Large intestine (tissue), 3 donors: ENCODE data around the gene CREB3L1. TPM values are rescaled to one million over a fixed set of nuclear protein-coding genes. Genes with fewer than 3 reads are reported as not detected.
"Not testable (repeated sequence)": the region's sequence is repeated elsewhere in the genome, so short reads cannot be mapped to it uniquely, and the experiment has no call there.

Experiments used
- DNase-seq, 2 donors: peaks; one replicate each; pipeline versions ENCODE4 v3.0.0 to v3.0.0-alpha.2; 2013
- H3K27ac ChIP-seq: one replicate; pipeline ENCODE4 v1.5.1; 2013; ENCODE audit warnings: low read length
- H3K27me3 ChIP-seq: 2 replicates; pipeline ENCODE4 v1.6.1; 2013; ENCODE audit warnings: low read length; ENCODE audit not compliant: control insufficient read depth, insufficient read depth
- H3K36me3 ChIP-seq: 2 replicates; pipeline ENCODE4 v1.6.1; 2013; ENCODE audit warnings: low read length; ENCODE audit not compliant: control insufficient read depth, insufficient read depth
- H3K4me1 ChIP-seq: one replicate; pipeline ENCODE4 v1.6.1; 2013; ENCODE audit warnings: low read length; ENCODE audit not compliant: control insufficient read depth, insufficient read depth
- H3K4me3 ChIP-seq: one replicate; pipeline ENCODE4 v1.5.1; 2013; ENCODE audit warnings: low read length
- H3K9me3 ChIP-seq: one replicate; pipeline ENCODE4 v1.6.1; 2013; ENCODE audit warnings: mild to moderate bottlenecking, low read depth, low read length, moderate library complexity; ENCODE audit not compliant: control insufficient read depth
- WGBS: methylation state at CpG from one replicate; pipeline ENCODE4 v1.1.5; 2013; ENCODE audit warnings: low lambda C conversion rate; ENCODE audit not compliant: insufficient coverage; 5-methylcytosine and 5-hydroxymethylcytosine counted together
- polyA plus RNA-seq: library from polyadenylated mRNA; unstranded; fragments of 120-200 nt; gene quantifications from one replicate; pipeline ENCODE4 v1.2.1, GENCODE V29; 2013

The CREB3L1 gene
- polyA plus RNA-seq, 1 donor = 40.6 TPM

DNA sequence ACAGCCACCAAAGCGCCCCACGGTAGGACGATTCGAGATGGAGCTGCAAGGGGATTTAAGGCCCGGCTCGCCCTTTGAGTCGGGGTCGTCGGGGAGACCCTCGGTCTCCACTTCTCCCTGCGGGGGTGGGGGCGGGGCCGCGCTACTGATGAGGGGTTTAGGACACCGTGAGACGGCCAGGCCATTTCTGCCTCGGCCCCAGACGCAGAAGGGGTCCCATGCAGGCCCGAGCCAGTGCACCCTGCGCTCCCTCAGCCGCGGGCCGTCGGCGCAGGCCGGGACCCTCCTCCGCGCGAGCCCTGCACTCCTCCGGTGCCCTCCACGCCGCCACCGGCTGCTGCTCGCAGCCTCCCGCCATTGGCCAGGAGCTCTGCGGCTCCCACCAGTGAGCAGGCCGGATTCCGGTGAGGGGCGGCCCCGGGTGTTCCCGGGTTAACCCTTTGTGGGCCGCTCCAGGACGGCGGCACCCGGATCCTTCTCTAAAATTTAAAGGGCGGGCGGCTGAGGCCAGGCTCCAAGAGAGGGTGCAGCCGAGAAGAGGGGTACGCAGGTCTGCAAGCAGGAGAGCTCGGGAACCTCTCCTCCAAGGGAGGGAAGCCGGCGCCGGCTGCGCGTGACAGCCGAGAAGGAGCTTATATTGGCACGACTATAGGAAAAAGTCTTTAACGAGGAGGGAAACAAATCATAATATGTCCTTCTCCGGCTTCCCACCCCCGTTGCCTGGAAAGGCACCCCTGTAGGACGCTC, 18.0 kb downstream of the CREB3L1 start:
- peaks cover 42% of the 10 kb centered on the region for H3K4me1 ChIP-seq
- peak in 1 of 2 donors; percentile 79 for DNase-seq
- H3K27me3 ChIP-seq = no peaks in the 10 kb centered on the region
- H3K4me3 ChIP-seq = peak overlapping the region; percentile 51
- H3K27ac ChIP-seq = peak overlapping the region; percentile 38
- no peaks in the 10 kb centered on the region for H3K9me3 ChIP-seq
- peaks cover 22% of the 10 kb centered on the region for H3K36me3 ChIP-seq
- no CpG with 5 or more reads among the region's 61 CpGs for WGBS

- peak overlapping the region; percentile 23 for H3K27ac ChIP-seq
- H3K4me1 ChIP-seq = peaks cover 37% of the 10 kb centered on the region
- peak overlapping the region; percentile 51 for H3K4me3 ChIP-seq
- H3K9me3 ChIP-seq = no peaks in the 10 kb centered on the region
- WGBS = no CpG with 5 or more reads among the region's 18 CpGs
- H3K36me3 ChIP-seq = peaks cover 22% of the 10 kb centered on the region
- DNase-seq = no peak
- no peaks in the 10 kb centered on the region for H3K27me3 ChIP-seq
Measured at GRCh38 chr11:46296059-46296527, 18.6 kb downstream of the CREB3L1 start.

GRCh38 chr11:46296528-46297448, 19.3 kb downstream of the CREB3L1 start:
- no CpG with 5 or more reads among the region's 26 CpGs for WGBS
- peak overlapping the region; percentile 33 for H3K27ac ChIP-seq

GRCh38 chr11:46298699-46299433, 21.4 kb downstream of the CREB3L1 start:
- H3K4me1 ChIP-seq = peaks cover 26% of the 10 kb centered on the region
- no peaks in the 10 kb centered on the region for H3K27me3 ChIP-seq
- WGBS = 83% methylated on average over 2 of the region's 8 CpGs
- no peak overlapping the region for H3K4me3 ChIP-seq
- DNase-seq = no peak
- H3K36me3 ChIP-seq = peaks cover 20% of the 10 kb centered on the region
- H3K9me3 ChIP-seq = no peaks in the 10 kb centered on the region
- H3K27ac ChIP-seq = no peak overlapping the region

More at GRCh38 chr11:46296528-46297448, 19.3 kb downstream of the CREB3L1 start:
- Histone ChIP-seq H3K27me3 (no peaks in the 10 kb centered on the region), H3K9me3 (no peaks in the 10 kb centered on the region), H3K4me1 (peaks cover 30% of the 10 kb centered on the region), H3K4me3 (no peak overlapping the region), H3K36me3 (peaks cover 24% of the 10 kb centered on the region)
- DNase-seq = peak in 1 of 2 donors; percentile 69

DNA sequence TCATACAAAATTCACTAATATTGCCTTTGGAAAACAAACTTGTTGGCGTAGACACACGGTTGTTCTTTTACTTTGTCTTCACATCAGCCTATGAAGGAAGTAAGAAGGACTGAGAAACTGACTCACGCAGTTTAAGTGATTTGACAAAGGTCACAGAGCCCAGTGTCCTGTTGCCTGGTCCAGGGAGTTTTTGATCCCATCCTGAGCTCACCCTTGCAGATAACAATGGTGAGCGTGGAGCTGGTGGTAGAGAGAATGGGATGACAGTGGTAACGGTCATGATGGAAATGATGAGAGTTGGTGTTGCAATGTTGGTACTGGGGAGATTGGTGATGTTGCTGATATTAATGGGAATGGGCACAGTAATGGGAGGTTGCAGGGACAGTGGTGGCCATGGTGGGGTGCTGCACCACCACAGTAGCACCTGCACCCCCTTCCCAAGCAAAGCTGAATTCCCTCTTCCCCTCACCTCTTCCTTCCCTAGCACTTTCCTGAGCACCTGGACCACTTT, 22.0 kb downstream of the CREB3L1 start:
- no peak for DNase-seq
- Histone ChIP-seq H3K4me1 (peaks cover 21% of the 10 kb centered on the region), H3K27me3 (no peaks in the 10 kb centered on the region), H3K4me3 (no peak overlapping the region), H3K27ac (no peak overlapping the region), H3K9me3 (no peaks in the 10 kb centered on the region), H3K36me3 (peaks cover 20% of the 10 kb centered on the region)
- WGBS = 100% methylated on average over 1 of the region's 5 CpGs

DNA sequence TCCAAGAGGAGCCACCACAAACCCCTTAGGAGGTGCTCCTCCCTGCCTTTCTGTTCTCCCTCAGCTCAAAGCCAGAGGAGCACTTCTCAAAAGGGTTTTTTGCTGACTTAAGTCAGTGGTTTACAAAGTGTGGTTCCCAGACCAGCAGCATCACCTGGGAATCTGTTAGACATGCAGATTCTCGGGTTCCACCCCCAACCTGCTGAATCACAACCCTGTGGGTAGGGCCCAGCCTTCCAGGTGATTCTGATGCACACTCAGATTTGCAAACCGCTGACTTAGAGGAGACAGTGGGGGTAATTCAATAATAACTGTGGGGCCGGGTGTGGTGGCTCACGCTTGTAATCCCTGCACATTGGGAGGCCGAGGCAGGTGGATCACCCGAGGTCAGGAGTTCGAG, 22.8 kb downstream of the CREB3L1 start:
- no CpG with 5 or more reads among the region's 7 CpGs for WGBS
- H3K36me3 ChIP-seq = peaks cover 20% of the 10 kb centered on the region
- no peak for DNase-seq
- H3K4me3 ChIP-seq = no peak overlapping the region
- H3K9me3 ChIP-seq = no peaks in the 10 kb centered on the region
- H3K27ac ChIP-seq = no peak overlapping the region
- peaks cover 20% of the 10 kb centered on the region for H3K4me1 ChIP-seq
- H3K27me3 ChIP-seq = no peaks in the 10 kb centered on the region

GRCh38 chr11:46302866-46303265, 25.4 kb downstream of the CREB3L1 start:
- Histone ChIP-seq H3K4me3 (no peak overlapping the region), H3K9me3 (no peaks in the 10 kb centered on the region), H3K4me1 (peaks cover 4% of the 10 kb centered on the region), H3K36me3 (peaks cover 27% of the 10 kb centered on the region), H3K27me3 (no peaks in the 10 kb centered on the region), H3K27ac (no peak overlapping the region)
- WGBS = no CpG with 5 or more reads among the region's 7 CpGs
- no peak for DNase-seq

DNA sequence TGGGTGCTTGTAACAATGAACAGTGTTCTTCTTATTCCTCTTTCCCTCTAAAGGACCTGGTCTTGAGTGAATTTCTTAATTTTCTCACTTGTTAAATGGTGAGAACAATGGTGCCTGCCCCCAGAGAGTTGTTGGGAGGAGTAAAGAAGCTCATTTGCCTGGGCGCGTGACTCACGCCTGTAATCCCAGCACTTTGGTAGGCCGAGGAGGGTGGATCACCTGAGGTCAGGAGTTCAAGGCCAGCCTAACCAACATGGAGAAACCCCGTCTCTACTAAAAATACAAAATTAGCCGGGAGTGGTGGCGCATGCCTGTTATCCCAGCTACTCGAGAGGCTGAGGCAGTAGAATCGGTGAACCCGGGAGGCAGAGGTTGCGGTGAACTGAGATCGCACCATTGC, 26.6 kb downstream of the CREB3L1 start:
- not testable (repeated sequence) for H3K9me3 ChIP-seq, H3K4me3 ChIP-seq, DNase-seq, H3K27me3 ChIP-seq, H3K27ac ChIP-seq, H3K4me1 ChIP-seq
- peaks cover 32% of the 10 kb centered on the region for H3K36me3 ChIP-seq
- no CpG with 5 or more reads among the region's 12 CpGs for WGBS

- WGBS = no CpG with 5 or more reads among the region's 10 CpGs
- DNase-seq = no peak
- H3K27me3 ChIP-seq = no peaks in the 10 kb centered on the region
- H3K4me1 ChIP-seq = peaks cover 4% of the 10 kb centered on the region
- no peak overlapping the region for H3K4me3 ChIP-seq
- peaks cover 39% of the 10 kb centered on the region for H3K36me3 ChIP-seq
- H3K27ac ChIP-seq = no peak overlapping the region
- H3K9me3 ChIP-seq = no peaks in the 10 kb centered on the region
Measured at GRCh38 chr11:46304605-46305179, 27.2 kb downstream of the CREB3L1 start.
